K562 (cell line): ENCODE measurements around the gene NENF. TPM values are rescaled to one million over a fixed set of nuclear protein-coding genes. Genes with fewer than 3 reads are reported as not detected.

Experiments
- CHCHD3 ChIP-seq: fragments of 250-450 bp; sonication (Bioruptor Pico); IDR thresholded peaks from 2 replicates; pipeline ENCODE4 v2.1.2; 2022; ENCODE audit warnings: mild to moderate bottlenecking
- CHD7 ChIP-seq: fragments of 200-600 bp; sonication (generic); IDR thresholded peaks from one replicate; pipeline ENCODE4 v1.6.1; 2012; ENCODE audit warnings: mild to moderate bottlenecking, low read depth, low read length, inconsistent platforms
- CXXC5 ChIP-seq: fragments of 250-450 bp; sonication (Bioruptor Pico); IDR thresholded peaks from 2 replicates; pipeline ENCODE4 v1.8.0; 2022; ENCODE audit warnings: inconsistent platforms, mild to moderate bottlenecking, moderate library complexity
- DACH1 ChIP-seq: fragments of 450-650 bp; IDR thresholded peaks from 2 replicates; pipeline ENCODE4 v1.6.1; 2018; ENCODE audit not compliant: partially characterized antibody
- GATAD2A ChIP-seq: fragments of 450-650 bp; IDR thresholded peaks from 2 replicates; pipeline ENCODE4 v1.6.1; 2017
- PCBP1 ChIP-seq: fragments of 200-400 bp; formaldehyde crosslinking; IDR thresholded peaks from 2 replicates; pipeline ENCODE4 v1.6.1; 2018; ENCODE audit warnings: mild to moderate bottlenecking, low read depth, low read length; ENCODE audit not compliant: poor library complexity, severe bottlenecking
- SMAD4 ChIP-seq: fragments of 250-450 bp; sonication (Bioruptor Pico); conservative IDR thresholded peaks from 2 replicates; pipeline ENCODE4 v1.8.0; 2021; ENCODE audit warnings: inconsistent platforms, mild to moderate bottlenecking, moderate library complexity
- SRF ChIP-seq, 2 experiments: fragments of 250-450, 450-650 bp in 1 of 2; sonication (Bioruptor Pico) in 1 of 2; sonication (generic) in 1 of 2; formaldehyde crosslinking; IDR thresholded peaks; 2 replicates each; pipeline versions ENCODE4 v1.5.0 to v1.5.1; 2020 to 2022; ENCODE audit warnings: mild to moderate bottlenecking in 1 of 2, missing genetic modification reagents in 1 of 2
- SRSF3 ChIP-seq: fragments of 200-400 bp; formaldehyde crosslinking; IDR thresholded peaks from 2 replicates; pipeline ENCODE4 v1.6.1; 2016; ENCODE audit warnings: mild to moderate bottlenecking, low read length, moderate library complexity; ENCODE audit not compliant: insufficient read depth
- STAT6 ChIP-seq: sonication (generic); formaldehyde crosslinking; IDR thresholded peaks from 2 replicates; pipeline ENCODE4 v1.8.1; 2023; ENCODE audit warnings: mild to moderate bottlenecking, missing genetic modification reagents
- TOE1 ChIP-seq, 2 experiments: fragments of 450-650 bp in 1 of 2; sonication (generic) in 1 of 2; formaldehyde crosslinking in 1 of 2; IDR thresholded peaks; 2 replicates each; pipeline versions ENCODE4 v1.7.1 to v1.8.0; 2016 to 2022; ENCODE audit warnings: borderline replicate concordance in 2 of 2, mild to moderate bottlenecking in 2 of 2, antibody characterized with exemption in 1 of 2, inconsistent platforms in 1 of 2, low read depth in 1 of 2, missing genetic modification reagents in 1 of 2, moderate library complexity in 1 of 2
- ZC3H8 ChIP-seq: fragments of 450-650 bp; IDR thresholded peaks from 2 replicates; pipeline ENCODE4 v1.6.1; 2017
- ZNF436 ChIP-seq: fragments of 250-450, 450-650 bp; sonication (Bioruptor Pico); formaldehyde crosslinking; IDR thresholded peaks from 2 replicates; pipeline ENCODE4 v1.7.0; 2020; ENCODE audit warnings: mild to moderate bottlenecking
- polyA plus RNA-seq, 8 experiments: library from polyadenylated mRNA; depleted of rRNA in 4 of 8; stranded (reverse) in 5 of 8; unstranded in 3 of 8; fragments of >200 nt; fragmentation: Nextera tagmentation in 2 of 8; fragmentation: Illumina TruSeq in 1 of 8; extraction: Ambion mirVana in 2 of 8; extraction: Trizol in 1 of 8; gene quantifications; 2 replicates each; pipeline versions ENCODE4 v1.2.1 to v1.2.3, GENCODE V29; 2011 to 2014; ENCODE audit warnings: inconsistent platforms in 1 of 8, missing spikeins in 1 of 8
- total RNA-seq, 7 experiments: library from RNA; depleted of rRNA in 6 of 7; stranded (reverse); fragments of >200 nt in 6 of 7; fragmentation: Illumina TruSeq in 2 of 7; extraction: Trizol in 2 of 7; gene quantifications; 2 replicates each; pipeline versions ENCODE4 v1.2.1 to v1.2.3, GENCODE V29; 2011 to 2021; ENCODE audit warnings: low replicate concordance in 1 of 7

NENF gene
- total and polyA plus RNA-seq, 9 of the 15 experiments (the other 6 are each of a cell fraction or from before 2014, with no cell fraction given): 6.1 to 100 (median 72.8) TPM

- TF ChIP-seq STAT6 (CRISPR knock-in tag): no peak
- TF ChIP-seq ZNF436 (CRISPR knock-in tag): no peak
- TF ChIP-seq CHCHD3 (CRISPR knock-in tag): no peak
- peak; percentile 71 to 74; a peak in 2 of 4 replicates for TF ChIP-seq SRF (CRISPR knock-in tag; IDR thresholded peaks at IDR 0.05)
- peak; percentile 100 for TF ChIP-seq SMAD4 (CRISPR knock-in tag)
- TF ChIP-seq CXXC5 (CRISPR knock-in tag): peak; percentile 98
- TF ChIP-seq SRSF3: no peak
- no peak for TF ChIP-seq DACH1
- TF ChIP-seq ZC3H8: no peak
- TF ChIP-seq GATAD2A: no peak
- TF ChIP-seq CHD7: no peak
- no peak for TF ChIP-seq PCBP1
- TF ChIP-seq TOE1 (IDR thresholded peaks at IDR 0.05; ENCODE audit: borderline replicate concordance): no peak
- no peak for TF ChIP-seq TOE1 (CRISPR knock-in tag; IDR thresholded peaks at IDR 0.05; ENCODE audit: borderline replicate concordance, low read depth)
These were observed 45.2 kb downstream of the NENF start (continued) for GRCh38 chr1:212477680-212478466.
